Measurements from ENCODE around the gene GPC6.
"Not testable (repeated sequence)": the region's sequence is repeated elsewhere in the genome, so short reads cannot be mapped to it uniquely, and the experiment has no call there.

The GPC6 gene

GRCh38 chr13:94205896-94206295 is 979.3 kb downstream of the GPC6 start:
- TF ChIP-seq EZH2phosphoT487 (conservative IDR thresholded peaks at IDR 0.05; ENCODE audit: low read length): no peak
- TF ChIP-seq CTCF (IDR thresholded peaks at IDR 0.05; ENCODE audit: insufficient read depth, low read length, poor library complexity, severe bottlenecking): no peak
- Histone ChIP-seq H3K27ac (ENCODE audit: low read depth, low read length) (no peak overlapping the region), H3K9me2 (replicated peaks; ENCODE audit: insufficient read depth, low read length) (no peaks in the 10 kb centered on the region), H3K79me2 (ENCODE audit: insufficient read depth, low read length) (no peaks in the 10 kb centered on the region), H3K27me3 (ENCODE audit: low read length) (no peaks in the 10 kb centered on the region), H3F3A (ENCODE audit: insufficient read depth) (no peaks in the 10 kb centered on the region), H3K9ac (ENCODE audit: low read length) (no peak overlapping the region), H2AFZ (ENCODE audit: low read depth, low read length, severe bottlenecking) (no peak overlapping the region), H3K36me3 (ENCODE audit: low read length) (no peaks in the 10 kb centered on the region), H3K4me3 (ENCODE audit: insufficient read depth, low read length, poor library complexity, severe bottlenecking) (no peak overlapping the region), H3K4me2 (ENCODE audit: low read depth, low read length, poor library complexity, severe bottlenecking) (no peak overlapping the region), H4K20me1 (ENCODE audit: low read depth, low read length) (no peaks in the 10 kb centered on the region), H3K9me3 (ENCODE audit: insufficient read depth, low read length) (no peaks in the 10 kb centered on the region)

- no peaks in the 10 kb centered on the region for H3K27me3 ChIP-seq (ENCODE audit: low read length)
- H3K36me3 ChIP-seq (ENCODE audit: low read length): no peaks in the 10 kb centered on the region
- H3K27ac ChIP-seq (ENCODE audit: low read depth, low read length): no peak overlapping the region
- no peak overlapping the region for H3K4me3 ChIP-seq (ENCODE audit: insufficient read depth, low read length, poor library complexity, severe bottlenecking)
- H3F3A ChIP-seq (ENCODE audit: insufficient read depth): no peaks in the 10 kb centered on the region
- TF ChIP-seq CTCF (IDR thresholded peaks at IDR 0.05; ENCODE audit: insufficient read depth, low read length, poor library complexity, severe bottlenecking) (no peak), EZH2phosphoT487 (conservative IDR thresholded peaks at IDR 0.05; ENCODE audit: low read length) (no peak)
- no peak overlapping the region for H3K9ac ChIP-seq (ENCODE audit: low read length)
- H2AFZ ChIP-seq (ENCODE audit: low read depth, low read length, severe bottlenecking): no peak overlapping the region
- no peaks in the 10 kb centered on the region for H3K9me3 ChIP-seq (ENCODE audit: insufficient read depth, low read length)
- no peaks in the 10 kb centered on the region for H3K9me2 ChIP-seq (replicated peaks; ENCODE audit: insufficient read depth, low read length)
- H3K4me2 ChIP-seq (ENCODE audit: low read depth, low read length, poor library complexity, severe bottlenecking): no peak overlapping the region
- no peaks in the 10 kb centered on the region for H3K79me2 ChIP-seq (ENCODE audit: insufficient read depth, low read length)
- no peaks in the 10 kb centered on the region for H4K20me1 ChIP-seq (ENCODE audit: low read depth, low read length)
Observed at GRCh38 chr13:94209117-94209516, 982.5 kb downstream of the GPC6 start.

- not testable (repeated sequence) for H2AFZ ChIP-seq (ENCODE audit: low read depth, low read length, severe bottlenecking); H3K9me2 ChIP-seq (replicated peaks; ENCODE audit: insufficient read depth, low read length); H3F3A ChIP-seq (ENCODE audit: insufficient read depth); H3K4me2 ChIP-seq (ENCODE audit: low read depth, low read length, poor library complexity, severe bottlenecking); H3K79me2 ChIP-seq (ENCODE audit: insufficient read depth, low read length); H3K4me3 ChIP-seq (ENCODE audit: insufficient read depth, low read length, poor library complexity, severe bottlenecking); H3K9me3 ChIP-seq (ENCODE audit: insufficient read depth, low read length); H3K27me3 ChIP-seq (ENCODE audit: low read length); H3K27ac ChIP-seq (ENCODE audit: low read depth, low read length); H4K20me1 ChIP-seq (ENCODE audit: low read depth, low read length); H3K36me3 ChIP-seq (ENCODE audit: low read length); H3K9ac ChIP-seq (ENCODE audit: low read length)
Observed at GRCh38 chr13:94209913-94210312, 983.3 kb downstream of the GPC6 start.

GRCh38 chr13:94210816-94211215 is 984.2 kb downstream of the GPC6 start:
- H3K79me2 ChIP-seq (ENCODE audit: insufficient read depth, low read length): no peaks in the 10 kb centered on the region
- no peak overlapping the region for H3K27ac ChIP-seq (ENCODE audit: low read depth, low read length)
- no peak overlapping the region for H2AFZ ChIP-seq (ENCODE audit: low read depth, low read length, severe bottlenecking)
- TF ChIP-seq CTCF (IDR thresholded peaks at IDR 0.05; ENCODE audit: insufficient read depth, low read length, poor library complexity, severe bottlenecking) (no peak), EZH2phosphoT487 (conservative IDR thresholded peaks at IDR 0.05; ENCODE audit: low read length) (no peak)
- H3K9me2 ChIP-seq (replicated peaks; ENCODE audit: insufficient read depth, low read length): no peaks in the 10 kb centered on the region
- H3K27me3 ChIP-seq (ENCODE audit: low read length): no peaks in the 10 kb centered on the region
- H3K9ac ChIP-seq (ENCODE audit: low read length): no peak overlapping the region
- no peaks in the 10 kb centered on the region for H3K9me3 ChIP-seq (ENCODE audit: insufficient read depth, low read length)
- H4K20me1 ChIP-seq (ENCODE audit: low read depth, low read length): no peaks in the 10 kb centered on the region
- H3K4me3 ChIP-seq (ENCODE audit: insufficient read depth, low read length, poor library complexity, severe bottlenecking): no peak overlapping the region
- H3F3A ChIP-seq (ENCODE audit: insufficient read depth): no peaks in the 10 kb centered on the region
- no peaks in the 10 kb centered on the region for H3K36me3 ChIP-seq (ENCODE audit: low read length)
- no peak overlapping the region for H3K4me2 ChIP-seq (ENCODE audit: low read depth, low read length, poor library complexity, severe bottlenecking)
